Sigmoid colon (tissue), 7 donors: ENCODE data around the gene SLC6A8. TPM values are rescaled to one million over a fixed set of nuclear protein-coding genes. Genes with fewer than 3 reads are reported as not detected.

Experiments
- DNase-seq: peaks from one replicate; pipeline ENCODE4 v3.0.0-alpha.2; 2019
- H3K27ac ChIP-seq, 4 donors: fragments of 200-600 bp; sonication (generic); one replicate each; pipeline ENCODE4 v1.5.1; 2016 to 2019; ENCODE audit warnings: mild to moderate bottlenecking in 1 of 4
- H3K27me3 ChIP-seq, 3 donors: fragments of 200-600 bp; sonication (generic); one replicate each; pipeline ENCODE4 v1.5.1; 2019; ENCODE audit warnings: mild to moderate bottlenecking in 1 of 3
- H3K36me3 ChIP-seq, 4 donors: fragments of 200-600 bp; sonication (generic); one replicate each; pipeline ENCODE4 v1.5.1; 2016 to 2019
- H3K4me1 ChIP-seq, 4 donors: fragments of 200-600 bp; sonication (generic); one replicate each; pipeline ENCODE4 v1.5.1; 2017 to 2019
- H3K4me3 ChIP-seq, 4 donors: fragments of 200-600 bp; sonication (generic); one replicate each; pipeline ENCODE4 v1.5.1; 2017 to 2019; ENCODE audit warnings: mild to moderate bottlenecking in 2 of 4, moderate library complexity in 1 of 4
- H3K9me3 ChIP-seq, 4 donors: fragments of 200-600 bp in 3 of 4; sonication (generic) in 3 of 4; one replicate each; pipeline versions ENCODE4 v1.5.1 to v1.6.1; 2013 to 2019
- EP300 ChIP-seq, 4 donors: sonication (generic); formaldehyde crosslinking; IDR thresholded peaks; one replicate each; pipeline ENCODE4 v1.6.1; 2017; ENCODE audit warnings: antibody characterized with exemption in 4 of 4
- POLR2A ChIP-seq, 2 donors: fragments of 450-650 bp; IDR thresholded peaks; one replicate each; pipeline ENCODE4 v1.6.1; 2016; ENCODE audit warnings: antibody characterized with exemption in 2 of 2, mild to moderate bottlenecking in 2 of 2, moderate library complexity in 2 of 2
- POLR2AphosphoS5 ChIP-seq, 4 donors: sonication (generic); formaldehyde crosslinking; IDR thresholded peaks; one replicate each; pipeline ENCODE4 v1.6.1; 2017; ENCODE audit warnings: antibody characterized with exemption in 4 of 4
- WGBS, 2 donors: extraction: QIAGEN DNeasy Blood & Tissue Kit; methylation state at CpG; one replicate each; pipeline ENCODE4 v1.1.7; 2013; 5-methylcytosine and 5-hydroxymethylcytosine counted together
- intact Hi-C: fragments of 100-400 bp; cut with DNase I; formaldehyde crosslinking; loops from one replicate; pipeline ENCODE4 v1.15.1; 2023
- polyA plus RNA-seq, 3 donors: library from polyadenylated mRNA; stranded (reverse); fragments of 200-250 nt; gene quantifications; one replicate each; pipeline ENCODE4 v1.2.3, GENCODE V29; 2013
- total RNA-seq, 4 donors: library from RNA; depleted of rRNA; stranded (reverse); fragments of >200 nt; gene quantifications; one replicate each; pipeline ENCODE4 v1.1.0, GENCODE V29; 2016
- TF ChIP-seq, protein P1 (sequence below), 4 experiments: fragments of 450-650 bp in 3 of 4; fragments of 200-600 bp in 1 of 4; IDR thresholded peaks; one replicate each; pipeline ENCODE4 v1.5.1; 2016 to 2019; ENCODE audit warnings: antibody characterized with exemption in 4 of 4, mild to moderate bottlenecking in 3 of 4, moderate library complexity in 2 of 4
- donor health status: healthy with polysubstance abuse.
- donor health status: Bipolar disorder and iron deficiency.
- donor health status: healthy.

SLC6A8 gene
- total and polyA plus RNA-seq, 7 donors: 31.9 to 158 (median 60.7) TPM

DNA sequence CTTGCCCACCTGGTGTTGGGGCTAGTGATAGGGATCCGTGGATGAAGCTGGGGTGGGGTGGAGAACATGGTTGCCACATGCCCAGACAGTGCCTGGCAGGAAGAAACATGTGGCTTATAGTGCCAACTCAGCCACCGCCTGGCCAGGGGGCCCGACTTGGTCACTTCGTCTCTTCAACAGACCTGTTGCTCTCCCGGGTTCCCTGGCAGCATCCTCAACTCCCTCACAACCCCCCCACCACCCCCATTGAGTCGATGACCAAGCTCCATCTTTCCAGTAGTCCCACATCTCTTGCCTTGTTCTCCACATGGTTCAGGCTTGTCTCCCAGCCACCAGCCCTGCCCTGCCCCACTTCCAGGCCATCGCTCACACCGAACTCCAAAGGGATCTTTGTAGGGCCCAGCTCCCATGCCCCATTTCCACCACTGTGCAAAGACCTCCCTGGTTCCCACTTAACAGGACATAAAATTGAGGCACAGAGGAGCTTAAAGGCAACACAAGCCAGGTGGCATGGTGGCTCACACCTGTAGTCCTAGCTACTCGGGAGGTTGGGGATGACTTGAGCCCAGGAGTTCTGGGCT is 21.9 kb upstream of the SLC6A8 start:
- H3K27ac ChIP-seq: no peak overlapping the region
- TF ChIP-seq POLR2A (IDR thresholded peaks at IDR 0.05) (no peak), POLR2AphosphoS5 (IDR thresholded peaks at IDR 0.05) (no peak), EP300 (IDR thresholded peaks at IDR 0.05) (no peak)
- TF ChIP-seq, protein P1, sequence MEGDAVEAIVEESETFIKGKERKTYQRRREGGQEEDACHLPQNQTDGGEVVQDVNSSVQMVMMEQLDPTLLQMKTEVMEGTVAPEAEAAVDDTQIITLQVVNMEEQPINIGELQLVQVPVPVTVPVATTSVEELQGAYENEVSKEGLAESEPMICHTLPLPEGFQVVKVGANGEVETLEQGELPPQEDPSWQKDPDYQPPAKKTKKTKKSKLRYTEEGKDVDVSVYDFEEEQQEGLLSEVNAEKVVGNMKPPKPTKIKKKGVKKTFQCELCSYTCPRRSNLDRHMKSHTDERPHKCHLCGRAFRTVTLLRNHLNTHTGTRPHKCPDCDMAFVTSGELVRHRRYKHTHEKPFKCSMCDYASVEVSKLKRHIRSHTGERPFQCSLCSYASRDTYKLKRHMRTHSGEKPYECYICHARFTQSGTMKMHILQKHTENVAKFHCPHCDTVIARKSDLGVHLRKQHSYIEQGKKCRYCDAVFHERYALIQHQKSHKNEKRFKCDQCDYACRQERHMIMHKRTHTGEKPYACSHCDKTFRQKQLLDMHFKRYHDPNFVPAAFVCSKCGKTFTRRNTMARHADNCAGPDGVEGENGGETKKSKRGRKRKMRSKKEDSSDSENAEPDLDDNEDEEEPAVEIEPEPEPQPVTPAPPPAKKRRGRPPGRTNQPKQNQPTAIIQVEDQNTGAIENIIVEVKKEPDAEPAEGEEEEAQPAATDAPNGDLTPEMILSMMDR (IDR thresholded peaks at IDR 0.05): no peak
- DNase-seq: peak; percentile 33
- no peaks in the 10 kb centered on the region for H3K36me3 ChIP-seq
- intact Hi-C loops: loop anchor here (2.0 to 5.0 kb wide), 2 partner anchors 41 to 111 kb away; no protein-coding TSS in a partner anchor
- H3K4me1 ChIP-seq: peaks cover 0 to 3% (median 0%) of the 10 kb centered on the region in 4 donors
- peaks cover 0 to 11% (median 9%) of the 10 kb centered on the region in 3 donors for H3K27me3 ChIP-seq
- WGBS, 2 donors: 79 to 81% methylated on average over 9 of the region's 9 CpGs
- no peak overlapping the region for H3K4me3 ChIP-seq
- no peaks in the 10 kb centered on the region for H3K9me3 ChIP-seq

DNA sequence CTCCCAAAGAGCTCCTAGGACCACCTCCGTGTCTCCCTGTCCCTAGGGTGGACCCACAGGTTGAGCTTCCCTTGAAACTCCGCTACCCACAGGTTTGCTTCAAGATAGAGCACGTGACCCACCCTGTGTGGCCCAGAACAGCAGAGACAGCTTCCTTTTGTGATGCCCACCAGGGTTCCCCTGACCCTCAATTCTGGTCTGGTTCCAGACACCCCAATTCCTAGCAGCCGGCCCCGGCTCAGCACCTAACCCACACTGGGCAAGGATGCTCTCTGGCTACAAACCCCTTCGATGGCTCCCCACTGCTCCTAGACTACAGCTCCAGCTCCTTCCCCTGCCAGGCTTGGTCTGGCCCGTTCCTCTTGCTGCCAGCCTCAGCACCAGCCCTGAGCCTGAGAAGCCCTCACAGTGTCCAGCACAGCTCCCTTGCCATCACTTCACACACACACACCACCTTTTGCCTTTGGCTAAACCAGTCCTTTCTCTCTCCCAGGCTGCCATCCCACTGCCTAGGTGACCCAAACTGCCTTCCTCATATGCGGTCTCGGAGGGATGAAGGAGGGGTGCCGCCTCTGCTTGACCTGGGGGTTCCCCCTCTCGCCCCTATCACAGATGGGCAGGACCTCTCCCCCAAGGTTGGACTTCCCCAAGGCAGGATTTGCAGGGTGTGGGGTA is 20.3 kb upstream of the SLC6A8 start:
- peaks cover 0 to 3% (median 0%) of the 10 kb centered on the region in 4 donors for H3K4me1 ChIP-seq
- H3K36me3 ChIP-seq: no peaks in the 10 kb centered on the region
- H3K4me3 ChIP-seq: no peak overlapping the region
- H3K9me3 ChIP-seq: no peaks in the 10 kb centered on the region
- TF ChIP-seq, protein P1 (IDR thresholded peaks at IDR 0.05): no peak
- TF ChIP-seq POLR2AphosphoS5 (IDR thresholded peaks at IDR 0.05) (no peak), EP300 (IDR thresholded peaks at IDR 0.05) (no peak), POLR2A (IDR thresholded peaks at IDR 0.05) (no peak)
- intact Hi-C loops: loop anchor here (2.0 to 5.0 kb wide), 2 partner anchors 40 to 113 kb away; no protein-coding TSS in a partner anchor
- H3K27me3 ChIP-seq: peaks cover 0 to 9% (median 0%) of the 10 kb centered on the region in 3 donors
- no peak overlapping the region for H3K27ac ChIP-seq
- WGBS, 2 donors: 69 to 72% methylated on average over 11 of the region's 11 CpGs
- peak; percentile 57 for DNase-seq

DNA sequence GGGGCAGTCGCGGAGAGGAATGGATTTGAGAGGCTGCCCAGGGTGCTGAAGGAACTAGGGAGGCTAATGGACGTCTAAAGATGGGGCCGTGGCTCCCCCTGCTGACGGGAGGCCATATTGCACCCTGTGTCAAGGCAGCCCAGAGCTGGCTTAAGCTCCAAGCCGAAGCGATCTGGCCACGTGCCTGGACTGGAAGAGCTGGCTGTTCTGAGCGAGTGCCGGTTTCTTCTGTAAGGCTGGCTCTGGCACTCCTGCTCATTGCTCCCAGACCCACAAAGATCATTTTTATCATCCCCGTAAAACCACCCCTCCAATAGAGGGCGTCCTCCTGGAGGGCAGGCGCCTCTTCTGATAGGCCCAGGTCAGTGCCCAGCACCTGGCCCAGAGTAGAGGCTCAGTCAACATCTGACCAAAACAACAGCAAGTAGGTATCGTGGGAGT is 19.8 kb upstream of the SLC6A8 start:
- Histone ChIP-seq H3K4me1 (peaks cover 0 to 3% (median 0%) of the 10 kb centered on the region in 4 donors), H3K27me3 (peaks cover 0 to 7% (median 0%) of the 10 kb centered on the region in 3 donors), H3K4me3 (no peak overlapping the region), H3K9me3 (no peaks in the 10 kb centered on the region), H3K27ac (peak overlapping the region; percentile 27 to 79 (median 72)), H3K36me3 (no peaks in the 10 kb centered on the region)
- peak; percentile 94 for DNase-seq
- TF ChIP-seq EP300 (IDR thresholded peaks at IDR 0.05) (no peak), POLR2AphosphoS5 (IDR thresholded peaks at IDR 0.05) (no peak), POLR2A (IDR thresholded peaks at IDR 0.05) (no peak)
- TF ChIP-seq, protein P1 (IDR thresholded peaks at IDR 0.05): peak; percentile 28 to 74 (median 68)
- intact Hi-C loops: loop anchor here (1.0 to 5.0 kb wide), 3 partner anchors 39 to 113 kb away; no protein-coding TSS in a partner anchor
- WGBS, 2 donors: 19 to 22% methylated on average over 14 of the region's 14 CpGs

DNA sequence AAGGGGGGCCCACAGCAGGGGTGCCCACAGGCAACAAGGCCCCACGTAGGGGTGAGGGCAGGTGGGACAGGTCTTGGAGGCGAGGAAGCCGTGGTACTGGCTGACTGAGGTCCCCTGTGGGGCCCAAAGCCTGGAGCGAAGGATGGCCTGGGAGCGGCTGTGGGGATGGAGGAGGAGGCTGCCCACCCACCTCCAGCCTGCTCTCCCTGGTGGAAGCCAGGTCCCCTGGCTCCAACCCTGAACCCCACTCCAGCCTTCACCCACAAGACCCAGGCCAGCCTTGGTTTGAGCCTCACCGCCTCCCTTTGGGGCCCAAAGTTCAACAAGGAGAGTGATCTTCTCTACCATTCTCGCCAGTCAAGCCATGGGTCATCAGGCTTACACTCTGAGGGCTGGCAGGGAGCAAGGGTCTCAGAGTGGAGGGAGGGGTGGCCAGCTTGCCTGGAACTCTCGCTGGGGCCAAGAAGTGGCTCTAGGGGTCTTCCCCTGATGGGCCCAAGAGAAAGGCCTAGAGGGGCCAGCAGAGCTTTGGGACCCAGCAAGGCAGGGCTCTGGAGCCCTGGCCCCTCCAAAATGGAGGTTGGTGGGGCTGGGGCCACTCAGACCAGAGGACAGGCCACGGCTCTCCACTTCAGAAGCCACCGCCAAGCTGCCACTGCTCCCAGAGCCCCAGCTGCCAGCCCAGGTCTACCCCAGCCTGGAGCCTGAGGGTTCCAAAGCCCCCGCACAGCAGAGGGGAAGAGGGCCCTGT is 19.1 kb upstream of the SLC6A8 start:
- H3K9me3 ChIP-seq: no peaks in the 10 kb centered on the region
- peak overlapping the region; percentile 27 to 79 (median 72) for H3K27ac ChIP-seq
- DNase-seq: peak; percentile 57
- H3K4me3 ChIP-seq: no peak overlapping the region
- 87 to 88% methylated on average over 11 of the region's 11 CpGs for WGBS, 2 donors
- intact Hi-C loops: loop anchor here (1.0 to 5.0 kb wide), 2 partner anchors 39 to 58 kb away; no protein-coding TSS in a partner anchor
- no peaks in the 10 kb centered on the region for H3K36me3 ChIP-seq
- TF ChIP-seq POLR2A (IDR thresholded peaks at IDR 0.05) (no peak), EP300 (IDR thresholded peaks at IDR 0.05) (no peak), POLR2AphosphoS5 (IDR thresholded peaks at IDR 0.05) (no peak)
- TF ChIP-seq, protein P1 (IDR thresholded peaks at IDR 0.05): no peak
- peaks cover 0 to 3% (median 0%) of the 10 kb centered on the region in 4 donors for H3K4me1 ChIP-seq
- H3K27me3 ChIP-seq: peaks cover 0 to under 1% (median 0%) of the 10 kb centered on the region in 3 donors
